ENCODE results near the gene IDI1.
A peak's percentile ranks its signal among the peaks of the same experiment; 100 is the strongest.

IDI1 gene

GRCh38 chr10:1061930-1062774, 13.2 kb upstream of the IDI1 start:
- Histone ChIP-seq H3K27ac (ENCODE audit: low read depth, low read length) (no peak overlapping the region), H3K4me2 (ENCODE audit: low read depth, low read length, poor library complexity, severe bottlenecking) (no peak overlapping the region), H3K4me3 (ENCODE audit: insufficient read depth, low read length, poor library complexity, severe bottlenecking) (no peak overlapping the region), H3K36me3 (ENCODE audit: low read length) (peaks cover 5% of the 10 kb centered on the region; the same call in 1 of the 2 replicates), H3K9ac (ENCODE audit: low read length) (no peak overlapping the region), H4K20me1 (ENCODE audit: low read depth, low read length) (peaks cover 6% of the 10 kb centered on the region; the same call in 1 of the 2 replicates), H3K27me3 (ENCODE audit: low read length) (no peaks in the 10 kb centered on the region), H3K79me2 (ENCODE audit: insufficient read depth, low read length) (peaks cover 53% of the 10 kb centered on the region), H2AFZ (ENCODE audit: low read depth, low read length, severe bottlenecking) (no peak overlapping the region), H3K9me3 (ENCODE audit: insufficient read depth, low read length) (no peaks in the 10 kb centered on the region), H3K9me2 (replicated peaks; ENCODE audit: insufficient read depth, low read length) (no peaks in the 10 kb centered on the region), H3F3A (ENCODE audit: insufficient read depth) (no peaks in the 10 kb centered on the region)
- TF ChIP-seq CTCF (IDR thresholded peaks at IDR 0.05; ENCODE audit: insufficient read depth, low read length, poor library complexity, severe bottlenecking) (no peak), EZH2phosphoT487 (conservative IDR thresholded peaks at IDR 0.05; ENCODE audit: low read length) (no peak)

- Histone ChIP-seq H3K27ac (ENCODE audit: low read depth, low read length) (no peak overlapping the region), H3K79me2 (ENCODE audit: insufficient read depth, low read length) (peaks cover 70% of the 10 kb centered on the region), H3K4me2 (ENCODE audit: low read depth, low read length, poor library complexity, severe bottlenecking) (no peak overlapping the region), H4K20me1 (ENCODE audit: low read depth, low read length) (peaks cover 11% of the 10 kb centered on the region; the same call in 1 of the 2 replicates), H3F3A (ENCODE audit: insufficient read depth) (peaks cover 7% of the 10 kb centered on the region), H3K36me3 (ENCODE audit: low read length) (peaks cover 6% of the 10 kb centered on the region; the same call in 1 of the 2 replicates), H3K4me3 (ENCODE audit: insufficient read depth, low read length, poor library complexity, severe bottlenecking) (no peak overlapping the region), H3K27me3 (ENCODE audit: low read length) (no peaks in the 10 kb centered on the region), H3K9ac (ENCODE audit: low read length) (no peak overlapping the region), H3K9me2 (replicated peaks; ENCODE audit: insufficient read depth, low read length) (no peaks in the 10 kb centered on the region), H3K9me3 (ENCODE audit: insufficient read depth, low read length) (no peaks in the 10 kb centered on the region), H2AFZ (ENCODE audit: low read depth, low read length, severe bottlenecking) (no peak overlapping the region)
- TF ChIP-seq EZH2phosphoT487 (conservative IDR thresholded peaks at IDR 0.05; ENCODE audit: low read length) (no peak), CTCF (IDR thresholded peaks at IDR 0.05; ENCODE audit: insufficient read depth, low read length, poor library complexity, severe bottlenecking) (no peak)
Measured at GRCh38 chr10:1059902-1060301, 11.0 kb upstream of the IDI1 start.

GRCh38 chr10:1058017-1058416, 9.1 kb upstream of the IDI1 start:
- Histone ChIP-seq H3F3A (ENCODE audit: insufficient read depth) (peaks cover 7% of the 10 kb centered on the region), H3K4me3 (ENCODE audit: insufficient read depth, low read length, poor library complexity, severe bottlenecking) (peak overlapping the region; percentile 82), H3K9me2 (replicated peaks; ENCODE audit: insufficient read depth, low read length) (no peaks in the 10 kb centered on the region), H3K79me2 (ENCODE audit: insufficient read depth, low read length) (peaks cover 89% of the 10 kb centered on the region), H3K4me2 (ENCODE audit: low read depth, low read length, poor library complexity, severe bottlenecking) (peak overlapping the region; percentile 69), H3K9me3 (ENCODE audit: insufficient read depth, low read length) (no peaks in the 10 kb centered on the region), H4K20me1 (ENCODE audit: low read depth, low read length) (peaks cover 16% of the 10 kb centered on the region; the same call in 1 of the 2 replicates), H3K27ac (ENCODE audit: low read depth, low read length) (no peak overlapping the region), H2AFZ (ENCODE audit: low read depth, low read length, severe bottlenecking) (no peak overlapping the region), H3K36me3 (ENCODE audit: low read length) (peaks cover 12% of the 10 kb centered on the region; the same call in 1 of the 2 replicates), H3K27me3 (ENCODE audit: low read length) (no peaks in the 10 kb centered on the region), H3K9ac (ENCODE audit: low read length) (peak overlapping the region; percentile 86)
- TF ChIP-seq CTCF (IDR thresholded peaks at IDR 0.05; ENCODE audit: insufficient read depth, low read length, poor library complexity, severe bottlenecking) (no peak), EZH2phosphoT487 (conservative IDR thresholded peaks at IDR 0.05; ENCODE audit: low read length) (no peak)

All from SU-DHL-6 (cell line).